Activated effector memory CD4-positive, alpha-beta T cell treated with anti-CD3 and anti-CD28 coated beads, Interleukin-2, amount 50 U/mL, for 16 hours (primary cell): Measurements from ENCODE around the gene PPDPF.

ENCODE experiments used
- DNase-seq: peaks from one replicate; pipeline ENCODE4 v3.0.0-alpha.2; 2020

Gene PPDPF

DNA sequence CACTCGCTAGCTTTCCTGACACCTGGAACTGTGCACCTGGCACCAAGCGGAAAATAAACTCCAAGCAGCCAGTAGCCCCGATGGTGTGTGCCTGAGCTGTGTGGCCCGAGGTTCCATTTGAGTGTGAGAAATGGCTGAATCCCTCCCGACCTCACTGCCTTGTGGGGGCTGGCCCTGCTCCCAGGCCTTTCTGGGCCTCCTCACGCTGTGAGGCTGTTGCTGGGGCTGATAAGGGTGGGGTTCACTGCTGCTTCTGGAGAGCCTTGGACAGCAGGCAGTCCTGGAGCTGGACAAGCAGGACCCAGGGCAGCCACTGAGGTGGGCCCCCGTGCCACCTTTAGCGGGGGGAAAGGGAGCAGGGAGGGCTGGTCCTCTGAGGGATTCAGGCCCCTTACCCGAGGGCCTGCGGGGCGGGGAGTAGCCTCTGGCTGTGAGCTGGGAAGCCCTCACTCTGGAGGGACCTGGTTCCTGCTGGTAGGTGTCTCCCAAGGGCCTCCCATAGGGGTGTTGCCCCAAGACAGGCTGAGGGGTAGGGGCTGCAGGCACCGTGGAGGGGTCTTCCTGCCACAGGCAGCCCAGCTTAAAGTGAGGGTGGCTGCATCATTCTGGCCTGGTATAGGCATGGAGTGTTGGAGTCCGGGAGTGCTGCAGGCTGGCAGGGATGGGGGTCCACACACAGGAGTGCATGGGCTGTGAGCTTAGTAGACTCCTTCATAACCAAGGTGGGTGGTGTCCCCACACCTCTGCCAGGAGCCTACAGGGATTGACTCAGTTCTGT lies 1.7 kb downstream of the PPDPF start:
- DNase-seq, result peak; percentile 62

DNA sequence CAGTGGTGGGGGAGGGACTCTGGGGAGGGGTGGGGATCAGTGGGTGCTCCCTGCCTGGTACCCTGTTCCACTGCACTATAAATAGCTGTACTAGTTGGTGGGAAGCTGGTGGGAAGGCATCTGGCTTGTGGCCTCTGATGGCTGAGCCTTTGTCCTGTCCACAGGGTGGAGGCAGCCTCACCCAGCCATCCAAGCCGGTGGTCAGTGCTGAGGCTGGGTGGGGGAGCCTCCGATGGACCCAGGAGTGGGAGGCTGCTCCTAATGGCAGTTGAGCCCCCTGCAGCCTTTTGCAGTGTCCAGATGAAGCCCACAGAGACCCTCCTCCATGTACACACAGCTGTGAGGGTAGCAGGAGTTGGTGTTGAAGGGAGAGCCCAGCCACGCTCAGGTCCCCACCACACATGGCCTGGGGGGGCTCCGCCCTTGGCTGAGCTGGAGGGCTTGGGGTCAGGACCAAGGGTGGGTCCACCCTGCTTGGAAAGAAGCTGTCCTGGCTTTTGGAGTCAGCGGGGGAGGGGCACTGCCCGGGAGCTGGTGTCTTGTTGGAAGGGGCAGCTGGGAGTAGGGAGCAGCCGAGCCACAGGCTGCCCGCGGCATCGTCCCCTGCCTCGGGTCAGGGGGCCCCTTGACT lies 2.5 kb downstream of the PPDPF start:
- DNase-seq, result peak; percentile 63

DNA sequence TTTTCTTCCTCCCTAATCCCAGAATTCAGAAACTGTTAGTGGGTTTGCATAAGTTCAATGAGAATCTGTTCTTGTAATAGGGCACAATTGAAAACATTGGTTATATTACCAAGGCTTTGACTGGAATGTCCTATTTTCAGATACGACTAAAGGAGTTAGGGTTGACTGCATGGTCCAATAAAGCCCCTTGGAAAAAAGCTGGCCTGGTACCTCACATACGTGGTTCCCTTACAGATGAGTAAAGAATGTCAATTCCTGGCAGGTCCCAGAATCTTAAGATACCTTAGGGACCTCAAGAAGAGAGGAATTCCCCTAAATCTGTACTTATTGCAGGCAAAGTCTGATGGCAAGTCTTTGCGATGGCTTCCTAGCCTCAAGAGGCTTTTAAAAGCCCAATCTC lies 4.6 kb downstream of the PPDPF start:
- no peak for DNase-seq

DNA sequence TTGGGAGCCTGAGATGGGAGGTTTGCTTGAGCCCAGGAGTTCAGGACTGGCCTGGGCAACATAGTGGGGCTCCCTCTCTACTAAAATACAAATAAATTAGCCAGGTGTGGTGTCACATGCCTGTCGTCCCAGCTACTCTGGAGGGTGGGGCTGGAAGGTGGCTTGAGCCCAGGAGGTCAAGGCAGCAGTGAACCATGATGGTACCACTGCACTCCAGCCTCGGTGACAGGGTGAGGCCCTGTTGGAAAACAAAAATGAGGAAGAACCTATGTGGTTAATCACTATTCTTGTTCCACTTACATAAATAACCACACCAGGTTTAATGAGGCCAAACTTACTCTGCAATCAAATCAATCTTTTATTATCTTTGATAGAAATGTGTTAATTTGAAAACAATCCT lies 5.4 kb downstream of the PPDPF start:
- DNase-seq, result no peak

DNA sequence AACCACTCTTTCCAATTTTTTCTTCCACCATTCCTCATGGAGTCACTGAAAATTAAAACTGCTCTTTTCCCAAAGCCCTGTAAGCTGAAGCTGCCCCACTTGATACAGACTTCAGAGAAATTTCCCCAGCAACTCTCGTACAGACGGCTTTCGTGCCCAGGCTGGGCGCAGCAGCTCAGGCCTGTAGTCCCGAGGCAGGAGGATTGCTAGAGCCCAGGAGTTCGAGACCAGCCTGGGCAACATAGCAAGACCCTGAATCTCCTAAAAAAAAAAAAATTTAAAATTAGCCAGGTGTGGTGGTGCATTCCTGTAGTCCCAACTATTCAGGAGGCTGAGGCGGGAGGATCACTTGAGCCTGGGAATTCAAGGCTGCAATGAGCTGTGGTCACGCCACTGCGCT lies 6.6 kb downstream of the PPDPF start:
- DNase-seq, result no peak

DNA sequence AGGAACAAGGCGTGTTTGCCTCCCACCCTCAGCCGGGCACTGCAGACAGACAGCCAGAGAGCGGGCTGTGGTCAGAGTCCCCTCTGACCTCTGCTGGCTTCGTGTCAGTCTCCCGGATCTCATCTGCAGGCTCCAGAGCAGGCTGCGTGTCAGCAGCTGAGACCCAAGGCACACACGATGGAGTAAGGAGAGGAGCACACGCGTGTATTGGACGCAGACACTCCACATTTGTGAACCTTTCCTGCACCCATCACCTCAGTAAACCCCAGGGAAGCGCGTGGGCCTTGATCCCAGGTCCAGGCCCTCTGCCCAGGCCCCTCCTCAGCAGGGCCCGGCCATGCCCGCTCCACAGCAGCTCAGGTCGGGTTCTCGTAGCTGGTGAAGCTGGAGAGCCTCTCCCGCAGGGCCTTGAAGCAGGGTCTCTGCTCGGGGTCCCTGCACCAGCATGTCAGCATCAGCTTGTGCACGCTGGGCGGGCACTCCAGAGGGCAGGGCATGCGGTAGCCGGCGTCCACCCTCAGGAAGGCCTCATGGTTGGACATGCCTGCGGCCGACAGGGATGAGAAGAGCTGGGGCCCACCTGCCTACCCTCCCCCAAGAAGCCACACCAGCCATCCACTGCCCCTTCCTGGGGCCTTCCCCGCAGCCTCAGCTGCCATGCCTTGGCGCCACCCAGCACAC lies 8.8 kb downstream of the PPDPF start:
- DNase-seq, result no peak

DNA sequence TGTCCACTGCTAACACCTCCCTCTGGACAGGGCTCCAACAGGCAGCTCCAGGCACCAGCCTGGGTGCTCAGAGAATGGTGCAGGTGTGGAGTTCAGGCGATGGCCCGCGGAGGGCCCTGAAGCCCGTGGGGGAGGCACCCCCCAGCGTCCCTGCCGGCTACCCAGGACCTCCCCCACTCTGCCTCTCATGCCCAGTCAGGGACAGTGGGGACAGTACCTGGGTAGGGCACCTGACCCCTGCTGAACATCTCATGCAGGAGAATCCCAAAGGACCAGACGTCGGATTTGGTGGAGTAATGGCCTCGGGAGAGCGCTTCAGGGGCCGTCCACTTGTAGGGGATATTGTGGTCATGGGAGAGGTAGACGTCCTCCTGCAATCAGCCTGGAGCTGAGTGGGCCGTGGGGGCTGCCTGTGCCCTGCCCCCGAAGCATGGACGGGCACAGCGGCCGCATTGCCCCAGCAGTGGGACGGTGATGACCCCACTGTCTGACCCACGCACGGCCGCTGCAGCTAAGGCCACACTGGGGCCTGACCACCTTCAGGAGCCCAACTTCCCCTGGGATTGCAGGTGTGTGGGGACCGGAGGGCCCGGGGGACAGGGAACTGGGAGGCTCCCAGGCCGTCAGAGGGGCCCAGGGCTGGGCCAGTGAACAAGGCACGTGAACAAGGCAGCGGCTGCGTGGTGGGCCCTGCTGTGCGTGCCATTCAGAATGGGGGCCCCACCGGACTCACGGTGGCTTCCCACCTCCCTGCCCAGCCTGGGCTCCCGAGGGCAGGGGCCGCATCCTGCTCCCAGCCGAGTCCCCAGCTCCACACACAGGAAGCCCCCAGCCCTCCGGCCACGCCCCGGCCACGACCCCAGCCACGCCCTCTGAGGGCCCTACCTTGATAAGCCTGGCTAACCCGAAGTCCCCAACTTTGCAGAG lies 9.6 kb downstream of the PPDPF start:
- no peak for DNase-seq

DNA sequence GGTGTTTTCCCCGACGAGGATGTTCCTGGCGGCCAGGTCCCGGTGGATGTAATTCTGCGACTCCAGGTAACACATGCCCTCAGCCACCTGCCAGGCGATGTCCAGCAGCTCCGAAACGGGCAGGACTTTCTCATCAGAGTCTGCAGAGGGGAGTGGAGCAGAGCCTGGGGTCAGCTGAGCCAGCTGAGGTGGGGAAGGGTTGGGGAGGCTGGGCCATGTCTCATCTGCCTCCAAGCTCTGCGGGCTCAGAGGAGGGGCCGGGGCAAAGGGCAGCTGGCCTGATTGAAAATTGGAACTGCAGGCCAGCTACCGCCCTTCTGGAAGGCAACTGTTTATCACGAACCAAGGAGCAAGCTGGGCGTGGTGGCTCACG lies 10.2 kb downstream of the PPDPF start:
- DNase-seq, result no peak

DNA sequence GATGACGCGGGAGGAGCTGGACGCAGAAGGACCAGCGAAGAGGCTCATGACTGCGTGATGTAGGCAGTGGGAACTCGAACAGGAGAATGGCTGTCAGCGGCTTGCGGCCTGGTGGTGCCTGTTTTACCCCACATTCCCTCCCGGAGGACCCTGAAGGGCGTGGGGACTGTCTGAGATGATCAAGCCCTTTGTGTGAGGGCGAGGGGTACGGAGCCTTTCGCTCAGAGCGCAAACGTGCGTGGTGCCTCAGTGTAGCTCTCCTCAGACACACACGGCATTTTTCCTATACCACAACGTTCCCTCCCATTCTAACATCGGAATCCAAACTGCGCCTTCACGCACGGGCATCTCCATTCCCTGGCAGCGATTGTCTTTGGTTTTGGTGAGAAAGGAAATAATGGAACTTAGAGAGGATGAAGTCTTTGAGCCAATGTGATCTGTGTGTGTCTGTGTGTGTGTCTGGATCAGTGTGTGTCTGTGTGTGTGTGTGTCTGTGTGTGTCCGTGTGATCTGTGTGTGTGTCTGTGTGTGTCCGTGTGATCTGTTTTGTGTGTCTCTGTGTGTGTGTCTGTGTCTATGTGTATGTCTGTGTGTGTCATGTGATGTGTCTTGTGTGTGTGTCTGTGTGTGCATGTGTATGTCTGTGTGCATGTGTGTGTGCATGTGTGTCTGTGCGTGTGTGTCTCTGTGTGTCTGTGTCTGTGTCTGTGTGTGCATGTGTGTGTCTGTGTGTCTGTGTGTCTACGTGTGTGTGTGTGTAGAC lies 11.3 kb downstream of the PPDPF start:
- DNase-seq, result no peak

DNA sequence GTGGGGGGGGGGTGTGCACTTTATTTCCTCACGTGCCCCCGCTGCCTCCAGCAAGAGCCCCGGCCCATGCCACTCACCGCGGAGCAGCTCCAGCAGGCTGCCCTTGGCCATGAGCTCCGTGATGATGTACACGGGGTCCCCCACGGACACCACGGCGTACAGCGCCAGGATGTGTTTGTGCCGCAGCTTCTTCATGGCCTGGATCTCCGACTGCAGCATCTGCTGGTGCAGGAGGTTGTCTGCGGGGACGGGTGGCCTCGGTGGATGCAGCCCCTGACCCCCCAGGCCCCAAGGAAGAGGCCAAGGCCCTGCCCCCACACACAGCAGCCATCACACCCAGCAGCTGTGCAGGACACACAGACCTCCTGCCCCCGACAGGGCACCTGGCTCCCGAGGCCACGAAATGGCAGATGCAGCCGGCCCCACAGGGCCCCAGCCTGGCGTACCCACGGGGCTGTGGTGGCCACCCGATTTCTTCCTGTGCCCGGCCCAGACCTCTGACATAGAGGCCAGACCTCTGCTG lies 11.9 kb downstream of the PPDPF start:
- no peak for DNase-seq

DNA sequence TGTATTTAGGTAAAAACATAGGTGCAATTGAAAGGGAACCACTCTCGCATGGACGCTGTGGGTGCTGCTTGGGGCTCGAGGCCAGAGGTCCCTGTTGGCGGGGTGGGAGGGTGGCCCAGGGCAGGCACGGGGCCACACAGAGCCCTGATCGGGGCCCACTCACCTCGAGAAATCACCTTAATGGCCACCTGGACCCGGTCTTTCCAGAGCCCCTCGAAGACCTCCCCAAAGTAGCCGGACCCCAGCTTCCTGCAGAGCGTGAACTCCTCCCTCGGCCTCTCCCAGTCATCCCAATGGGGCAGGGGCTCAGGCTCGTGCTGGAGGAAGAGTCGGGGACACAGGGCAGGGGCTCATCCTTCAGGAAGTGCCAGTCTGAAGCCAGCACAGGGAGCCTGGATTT lies 12.8 kb downstream of the PPDPF start:
- no peak for DNase-seq

DNA sequence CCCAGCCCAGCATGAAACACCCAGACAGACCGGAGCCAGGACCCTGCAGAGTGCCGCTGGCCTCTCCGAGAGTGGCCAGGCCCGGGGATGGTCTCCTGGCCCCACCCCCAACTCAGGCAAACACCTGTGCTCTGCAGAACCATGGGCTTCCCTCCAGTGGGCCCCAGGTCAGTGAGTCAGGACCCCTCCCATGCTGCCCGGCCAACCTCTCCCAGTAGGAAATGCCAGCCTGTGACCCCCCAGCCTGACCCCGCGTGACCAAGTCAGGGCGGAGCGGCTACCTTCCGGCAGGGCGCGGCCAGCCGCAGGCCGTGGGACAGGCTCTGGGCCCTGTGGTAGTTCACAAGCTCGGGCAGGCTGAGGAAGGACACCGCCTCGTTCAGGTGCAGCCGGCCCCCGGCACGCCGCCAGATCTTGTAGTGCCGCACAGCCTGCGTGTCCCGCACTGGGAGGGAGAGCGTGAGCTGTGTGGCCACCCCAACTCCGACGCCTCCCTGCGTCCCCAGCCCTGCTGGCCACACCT lies 13.4 kb downstream of the PPDPF start:
- no peak for DNase-seq

DNA sequence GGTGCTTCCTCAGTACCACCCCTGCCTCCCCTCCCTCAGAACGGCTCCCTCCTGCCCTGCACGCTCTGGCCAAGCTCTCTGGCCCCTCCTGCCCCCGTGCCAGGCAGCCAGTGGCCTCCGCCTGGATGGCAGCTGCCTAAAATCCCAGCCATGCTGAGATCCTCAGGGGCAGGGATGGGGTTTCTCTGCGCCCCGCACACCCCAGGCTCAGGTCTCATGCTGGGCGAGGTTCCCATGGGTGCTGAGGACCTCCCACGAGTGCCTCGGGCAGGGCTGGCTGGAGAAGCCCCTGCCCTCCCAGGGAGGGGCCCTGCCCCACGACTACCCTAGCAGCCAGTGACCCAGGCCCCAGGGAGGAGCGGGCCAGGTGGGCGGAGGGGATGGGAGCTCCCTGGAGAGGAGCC lies 13.9 kb downstream of the PPDPF start:
- DNase-seq, result no peak

DNA sequence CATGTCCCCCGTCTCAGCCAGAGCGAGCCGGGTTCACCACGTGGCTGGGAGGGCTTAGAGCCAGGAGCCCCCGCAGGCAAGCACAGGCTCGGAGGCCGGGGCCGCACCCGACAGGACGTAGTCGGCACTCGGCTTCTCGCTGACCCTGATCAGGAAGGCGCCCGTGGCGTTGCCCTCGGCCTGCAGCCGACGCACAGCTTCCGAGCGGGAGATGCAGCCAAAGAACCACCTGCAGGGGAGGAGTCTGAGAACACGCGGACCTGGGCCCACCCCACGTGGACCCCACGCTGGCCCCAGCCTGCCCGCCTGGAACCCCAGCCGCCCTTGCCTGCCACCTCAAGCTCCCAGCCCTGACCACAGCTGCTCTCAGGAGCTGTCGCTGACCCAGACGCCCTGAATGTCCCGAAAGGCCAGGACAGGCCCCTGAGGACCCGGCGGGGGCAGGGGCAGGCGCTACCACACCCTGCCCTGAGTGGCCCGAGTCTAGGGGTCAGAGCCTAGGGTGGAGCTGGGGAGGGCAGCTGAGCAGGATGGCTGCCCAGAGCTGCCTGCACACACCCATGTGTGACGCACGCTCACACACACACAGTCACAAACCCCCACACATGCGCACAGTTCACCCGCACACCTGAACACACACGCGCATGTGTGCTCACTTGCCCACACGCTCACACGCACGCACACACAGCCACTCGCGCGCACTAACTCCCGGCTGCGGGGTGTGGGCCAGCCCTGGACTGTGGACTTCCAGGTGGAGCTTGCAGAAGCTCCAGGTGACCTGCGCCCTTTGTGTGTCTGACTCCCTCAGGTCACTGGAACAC lies 14.5 kb downstream of the PPDPF start:
- no peak for DNase-seq

DNA sequence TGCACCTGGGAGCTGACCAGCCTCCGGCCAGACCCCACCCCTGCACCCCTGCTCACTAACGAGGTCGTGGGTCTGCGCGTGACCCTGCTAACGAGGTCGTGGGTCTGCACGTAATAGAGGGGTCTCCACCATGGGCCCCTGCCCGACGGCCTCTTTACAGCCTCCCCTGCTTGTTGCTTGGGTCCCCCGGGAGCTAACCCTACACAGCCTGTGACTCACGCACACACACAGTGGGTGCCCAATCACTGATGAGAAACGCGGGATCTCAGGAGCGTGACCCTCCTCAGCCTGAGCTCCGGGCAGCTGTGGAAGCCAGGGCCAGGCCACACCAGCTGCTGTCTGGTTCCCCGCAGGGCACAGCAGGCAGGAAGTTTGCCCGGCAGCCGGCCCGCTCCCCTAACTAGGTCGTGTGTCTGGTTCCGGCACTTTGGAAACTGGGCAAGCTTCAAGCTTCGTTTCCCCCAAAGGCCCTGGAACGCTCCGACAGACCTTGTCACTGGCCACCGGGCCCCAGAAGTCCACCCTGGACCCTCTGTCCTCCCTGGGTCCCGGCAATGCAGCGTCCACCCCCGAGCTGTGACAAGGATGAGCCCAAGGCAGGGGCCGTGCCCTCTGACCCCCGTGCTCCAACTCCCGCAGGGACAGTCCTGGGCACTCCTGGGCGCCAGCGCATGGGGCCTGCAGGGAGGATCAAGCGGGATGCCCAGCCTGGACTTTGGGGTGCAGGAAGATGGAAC lies 15.8 kb downstream of the PPDPF start:
- no peak for DNase-seq

DNA sequence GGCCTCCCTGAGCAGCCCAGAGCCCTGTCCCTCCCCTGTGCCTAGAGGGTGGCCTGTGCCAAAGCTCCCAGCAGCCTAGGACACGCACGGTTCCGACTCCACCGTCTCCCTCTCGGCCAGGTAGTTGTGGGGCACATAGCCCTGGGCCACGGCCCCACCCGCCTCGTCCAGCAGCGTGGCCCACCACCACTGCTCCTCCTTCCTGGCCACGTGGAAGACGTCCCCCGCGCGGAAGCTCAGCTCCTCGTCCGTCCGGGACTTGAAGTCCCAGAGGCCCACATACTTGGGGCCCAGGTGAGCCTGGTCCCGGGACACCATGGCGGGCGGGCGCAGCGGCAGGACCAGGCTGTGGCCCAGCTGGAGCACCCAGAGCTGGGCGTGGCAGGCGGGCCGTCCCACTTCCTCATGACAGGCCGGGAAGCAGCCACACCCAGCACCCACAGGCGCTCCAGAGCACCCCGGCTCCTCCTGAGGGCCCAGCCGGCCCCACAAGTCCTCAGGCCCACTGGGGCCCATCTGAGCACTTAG lies 16.5 kb downstream of the PPDPF start, which contains the start of gene PTK6:
TSS of gene PTK6 (minus strand) at position 380 of the 528 bp plus-strand sequence. CDS start at position 318, 62 bp downstream.
- DNase-seq, result peak; percentile 72

DNA sequence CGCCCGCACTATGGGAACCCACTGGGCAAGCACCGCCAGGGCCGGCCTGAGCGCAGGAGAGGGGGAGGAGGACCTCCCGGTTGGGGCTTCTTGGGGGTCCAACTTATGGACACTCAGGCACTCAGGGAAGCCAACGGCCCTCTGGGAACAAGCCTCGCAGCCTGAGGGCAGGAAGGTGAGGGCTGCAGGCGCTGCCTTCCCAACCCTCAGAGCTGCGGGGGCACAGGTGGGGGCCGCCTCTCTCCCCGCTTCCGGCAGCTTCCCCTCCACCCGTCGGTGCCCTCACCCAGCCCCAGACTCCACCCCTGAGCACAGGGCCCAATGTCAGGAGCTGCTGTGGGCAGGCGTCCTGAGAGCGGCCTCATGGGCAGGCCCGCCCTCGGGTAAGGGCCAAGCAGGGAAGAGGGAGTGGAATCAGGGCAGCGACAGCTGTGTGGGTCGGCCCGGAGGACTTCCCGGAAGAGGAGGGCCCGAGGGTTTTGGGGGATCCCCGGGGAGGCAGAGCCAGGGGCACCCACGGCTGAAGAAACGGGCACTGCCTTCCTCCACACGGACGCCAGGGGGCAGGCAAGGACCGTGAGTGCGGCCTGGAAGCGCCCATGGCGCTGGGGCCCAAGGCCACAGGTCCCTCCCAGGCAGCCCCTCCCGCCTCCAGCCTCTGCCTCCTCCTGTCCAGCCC lies 17.1 kb downstream of the PPDPF start:
- DNase-seq, result peak; percentile 97

DNA sequence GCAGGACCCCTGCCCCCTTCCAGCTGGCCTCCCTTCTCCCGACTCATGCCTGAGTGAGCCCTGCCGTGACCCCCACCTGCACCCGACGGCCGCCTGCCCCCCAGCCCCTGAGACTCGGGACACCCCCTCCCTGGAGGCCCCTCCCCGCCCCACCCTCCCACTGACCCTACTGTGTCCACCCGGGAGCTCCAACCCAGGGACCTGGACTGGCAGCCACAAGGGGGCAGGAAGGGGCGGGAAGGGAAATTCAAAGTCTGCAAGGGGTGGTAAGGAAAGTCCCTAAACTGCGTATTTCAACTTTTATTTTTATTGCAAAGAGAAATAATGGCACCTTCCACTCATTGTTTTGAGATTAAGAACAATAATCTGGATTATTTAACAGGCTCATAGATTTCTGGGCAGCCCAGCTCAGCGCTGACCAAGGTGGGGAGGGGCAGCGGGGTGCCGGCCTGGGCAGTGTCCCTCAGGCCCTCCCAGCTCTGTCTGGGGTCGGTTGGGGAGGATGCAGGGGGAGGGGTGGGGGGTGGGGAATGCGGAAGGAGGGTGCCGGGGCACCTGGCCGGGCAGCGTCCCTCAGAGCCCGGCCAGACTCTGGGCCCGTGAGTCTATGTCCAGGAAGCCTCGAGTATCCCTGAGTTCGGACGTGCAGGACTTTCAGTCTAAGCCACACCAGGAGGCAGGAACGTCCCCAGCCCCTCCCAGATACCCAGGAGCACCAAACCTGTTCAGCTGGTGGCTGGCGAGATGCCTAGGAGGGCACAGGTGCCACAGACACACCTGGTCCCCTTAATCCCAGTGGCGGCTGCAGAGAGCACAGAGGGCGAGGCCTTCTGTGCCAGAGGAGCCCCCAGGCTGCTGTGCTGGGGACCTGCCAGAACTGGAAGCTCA lies 17.9 kb downstream of the PPDPF start:
- peak; percentile 78 for DNase-seq
